GM12878 (cell line): ENCODE measurements around the gene RAD51. TPM values are rescaled to one million over a fixed set of nuclear protein-coding genes. Genes with fewer than 3 reads are reported as not detected.

Source experiments
- BCL11A ChIP-seq: IDR thresholded peaks from 2 replicates; pipeline ENCODE4 v1.6.1; 2011; ENCODE audit warnings: low read depth, low read length
- CBX3 ChIP-seq: fragments of 200-600 bp; sonication (generic); IDR thresholded peaks from 2 replicates; pipeline ENCODE4 v1.6.1; 2016; ENCODE audit warnings: low read depth, borderline replicate concordance
- CHD1 ChIP-seq: IDR thresholded peaks from 2 replicates; pipeline ENCODE4 v1.6.1; 2012; ENCODE audit warnings: low read depth, low read length, improper control_type of control experiment
- IRF4 ChIP-seq: IDR thresholded peaks from 2 replicates; pipeline ENCODE4 v1.6.1; 2011; ENCODE audit warnings: low read depth, low read length
- PML ChIP-seq: IDR thresholded peaks from 2 replicates; pipeline ENCODE4 v1.6.1; 2012; ENCODE audit warnings: low read length, inconsistent platforms
- polyA plus RNA-seq, 11 experiments: library from polyadenylated mRNA; depleted of rRNA in 4 of 11; unstranded in 6 of 11; stranded (reverse) in 5 of 11; fragments of >200 nt; fragmentation: Nextera tagmentation in 4 of 11; fragmentation: Illumina TruSeq in 1 of 11; extraction: Ambion mirVana in 4 of 11; extraction: Trizol in 1 of 11; gene quantifications; 1 replicate in 1 of 11; 2 replicates in 10 of 11; pipeline versions ENCODE4 v1.2.1 to v1.2.3, GENCODE V29; 2011 to 2016; ENCODE audit warnings: inconsistent platforms in 2 of 11, missing spikeins in 2 of 11, low read depth in 1 of 11
- total RNA-seq, 4 experiments: library from RNA; depleted of rRNA in 3 of 4; stranded (reverse); fragments of >200 nt in 3 of 4; fragmentation: Illumina TruSeq in 1 of 4; extraction: Trizol in 1 of 4; gene quantifications; 2 replicates each; pipeline versions ENCODE4 v1.2.1 to v1.2.3, GENCODE V29; 2013 to 2021
- TF ChIP-seq, protein P1 (sequence below): fragments of 450-650 bp; IDR thresholded peaks from 2 replicates; pipeline ENCODE4 v1.6.1; 2017; ENCODE audit warnings: antibody characterized with exemption, mild to moderate bottlenecking, moderate library complexity
- TF ChIP-seq, protein P2 (sequence below): fragments of 450-650 bp; IDR thresholded peaks from 2 replicates; pipeline ENCODE4 v1.6.1; 2017; ENCODE audit warnings: low read depth, mild to moderate bottlenecking, moderate library complexity

The RAD51 gene
- total and polyA plus RNA-seq, 10 of the 15 experiments (the other 5 are each of a cell fraction or from before 2014, with no cell fraction given) = 13.1 to 55.0 (median 30.6) TPM

- TF ChIP-seq, protein P1, sequence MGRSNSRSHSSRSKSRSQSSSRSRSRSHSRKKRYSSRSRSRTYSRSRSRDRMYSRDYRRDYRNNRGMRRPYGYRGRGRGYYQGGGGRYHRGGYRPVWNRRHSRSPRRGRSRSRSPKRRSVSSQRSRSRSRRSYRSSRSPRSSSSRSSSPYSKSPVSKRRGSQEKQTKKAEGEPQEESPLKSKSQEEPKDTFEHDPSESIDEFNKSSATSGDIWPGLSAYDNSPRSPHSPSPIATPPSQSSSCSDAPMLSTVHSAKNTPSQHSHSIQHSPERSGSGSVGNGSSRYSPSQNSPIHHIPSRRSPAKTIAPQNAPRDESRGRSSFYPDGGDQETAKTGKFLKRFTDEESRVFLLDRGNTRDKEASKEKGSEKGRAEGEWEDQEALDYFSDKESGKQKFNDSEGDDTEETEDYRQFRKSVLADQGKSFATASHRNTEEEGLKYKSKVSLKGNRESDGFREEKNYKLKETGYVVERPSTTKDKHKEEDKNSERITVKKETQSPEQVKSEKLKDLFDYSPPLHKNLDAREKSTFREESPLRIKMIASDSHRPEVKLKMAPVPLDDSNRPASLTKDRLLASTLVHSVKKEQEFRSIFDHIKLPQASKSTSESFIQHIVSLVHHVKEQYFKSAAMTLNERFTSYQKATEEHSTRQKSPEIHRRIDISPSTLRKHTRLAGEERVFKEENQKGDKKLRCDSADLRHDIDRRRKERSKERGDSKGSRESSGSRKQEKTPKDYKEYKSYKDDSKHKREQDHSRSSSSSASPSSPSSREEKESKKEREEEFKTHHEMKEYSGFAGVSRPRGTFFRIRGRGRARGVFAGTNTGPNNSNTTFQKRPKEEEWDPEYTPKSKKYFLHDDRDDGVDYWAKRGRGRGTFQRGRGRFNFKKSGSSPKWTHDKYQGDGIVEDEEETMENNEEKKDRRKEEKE = no peak
- TF ChIP-seq PML (0 out of 2 replicates have a peak, but pooled peaks have one; percentile 14), CHD1 (0 out of 2 replicates have a peak, but pooled peaks have one; percentile 1), IRF4 (0 out of 2 replicates have a peak, but pooled peaks have one; percentile 29), BCL11A (0 out of 2 replicates have a peak, but pooled peaks have one; percentile 19), CBX3 (no peak)
- TF ChIP-seq, protein P2, sequence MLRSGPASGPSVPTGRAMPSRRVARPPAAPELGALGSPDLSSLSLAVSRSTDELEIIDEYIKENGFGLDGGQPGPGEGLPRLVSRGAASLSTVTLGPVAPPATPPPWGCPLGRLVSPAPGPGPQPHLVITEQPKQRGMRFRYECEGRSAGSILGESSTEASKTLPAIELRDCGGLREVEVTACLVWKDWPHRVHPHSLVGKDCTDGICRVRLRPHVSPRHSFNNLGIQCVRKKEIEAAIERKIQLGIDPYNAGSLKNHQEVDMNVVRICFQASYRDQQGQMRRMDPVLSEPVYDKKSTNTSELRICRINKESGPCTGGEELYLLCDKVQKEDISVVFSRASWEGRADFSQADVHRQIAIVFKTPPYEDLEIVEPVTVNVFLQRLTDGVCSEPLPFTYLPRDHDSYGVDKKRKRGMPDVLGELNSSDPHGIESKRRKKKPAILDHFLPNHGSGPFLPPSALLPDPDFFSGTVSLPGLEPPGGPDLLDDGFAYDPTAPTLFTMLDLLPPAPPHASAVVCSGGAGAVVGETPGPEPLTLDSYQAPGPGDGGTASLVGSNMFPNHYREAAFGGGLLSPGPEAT = peak; percentile 64
Observed at GRCh38 chr15:40693904-40694687, 878 bp upstream of the RAD51 start (continued).
